Eye (tissue), 1 donor: ENCODE measurements around the gene UNC5CL.
A peak's percentile ranks its signal among the peaks of the same experiment; 100 is the strongest.
"Not testable (repeated sequence)": the region's sequence is repeated elsewhere in the genome, so short reads cannot be mapped to it uniquely, and the experiment has no call there.

Experiments used
- DNase-seq: peaks from one replicate; pipeline ENCODE4 v3.0.0-alpha.2; 2015

The UNC5CL gene

GRCh38 chr6:41038205-41038604 is 816 bp downstream of the UNC5CL start:
- no peak for DNase-seq

- DNase-seq, result no peak
These were observed 1.7 kb downstream of the UNC5CL start for GRCh38 chr6:41037107-41037900.

GRCh38 chr6:41036601-41037000 is 2.4 kb downstream of the UNC5CL start:
- DNase-seq, result no peak

- no peak for DNase-seq
These were observed 2.8 kb downstream of the UNC5CL start for GRCh38 chr6:41036186-41036585.

- no peak for DNase-seq
These were observed 5.2 kb downstream of the UNC5CL start for GRCh38 chr6:41033776-41034175.

- DNase-seq, result no peak
These were observed 6.2 kb downstream of the UNC5CL start for GRCh38 chr6:41032830-41033229.

GRCh38 chr6:41028561-41029412 is 10.2 kb downstream of the UNC5CL start:
- no peak for DNase-seq

GRCh38 chr6:41027799-41028560 is 11.0 kb downstream of the UNC5CL start:
- DNase-seq, result peak; percentile 95

GRCh38 chr6:41027241-41027640 is 11.8 kb downstream of the UNC5CL start:
- peak; percentile 50 for DNase-seq

GRCh38 chr6:41025966-41026530 is 13.0 kb downstream of the UNC5CL start:
- DNase-seq, result no peak

GRCh38 chr6:41023114-41023513 is 15.9 kb downstream of the UNC5CL start:
- no peak for DNase-seq

- peak; percentile 68 for DNase-seq
These were observed 16.7 kb downstream of the UNC5CL start for GRCh38 chr6:41022294-41022693.

GRCh38 chr6:41021832-41022231 is 17.2 kb downstream of the UNC5CL start:
- DNase-seq, result peak; percentile 28

- DNase-seq, result no peak
These were observed 21.4 kb downstream of the UNC5CL start for GRCh38 chr6:41017663-41018062.

- not testable (repeated sequence) for DNase-seq
These were observed 23.2 kb downstream of the UNC5CL start for GRCh38 chr6:41015860-41016259.

GRCh38 chr6:41014780-41015179 is 24.2 kb downstream of the UNC5CL start:
- no peak for DNase-seq

- DNase-seq, result no peak
These were observed 25.4 kb downstream of the UNC5CL start for GRCh38 chr6:41013466-41014153.

- DNase-seq, result no peak
These were observed 27.3 kb downstream of the UNC5CL start for GRCh38 chr6:41011673-41012072.

- no peak for DNase-seq
These were observed 29.4 kb downstream of the UNC5CL start for GRCh38 chr6:41009669-41010068.

- no peak for DNase-seq
These were observed 31.0 kb downstream of the UNC5CL start for GRCh38 chr6:41008011-41008410.

- DNase-seq, result not testable (repeated sequence)
These were observed 32.0 kb downstream of the UNC5CL start for GRCh38 chr6:41006980-41007379.

GRCh38 chr6:41006217-41006616 is 32.8 kb downstream of the UNC5CL start:
- peak; percentile 65 for DNase-seq
